Lung (tissue), 12 donors: ENCODE measurements around the gene TMEM218. TPM values are rescaled to one million over a fixed set of nuclear protein-coding genes. Genes with fewer than 3 reads are reported as not detected.

Source experiments
- ATAC-seq: fragments of 200-7000 bp; cut with Tn5 transposase; one replicate; pipeline ENCODE4 v1.9.1; 2020; ENCODE audit warnings: moderate number of reproducible peaks; ENCODE audit not compliant: insufficient read depth, low FRiP score
- DNase-seq, 3 donors: peaks; one replicate each; pipeline ENCODE4 v3.0.0-alpha.2; 2013 to 2017
- H3K27ac ChIP-seq, 2 donors: one replicate each; pipeline ENCODE4 v1.5.1; 2013; ENCODE audit warnings: mild to moderate bottlenecking in 2 of 2, moderate library complexity in 2 of 2, control low read depth in 1 of 2, inconsistent platforms in 1 of 2, low read depth in 1 of 2, low read length in 1 of 2
- H3K27me3 ChIP-seq, 3 donors: one replicate each; pipeline ENCODE4 v1.5.1; 2013; ENCODE audit warnings: low read length in 2 of 3; ENCODE audit not compliant: control insufficient read depth in 3 of 3, insufficient read depth in 3 of 3
- H3K36me3 ChIP-seq, 4 donors: one replicate each; pipeline ENCODE4 v1.5.1; 2013; ENCODE audit warnings: low read length in 4 of 4, mild to moderate bottlenecking in 1 of 4, moderate library complexity in 1 of 4; ENCODE audit not compliant: control insufficient read depth in 4 of 4, insufficient read depth in 4 of 4
- H3K4me1 ChIP-seq, 5 donors: one replicate each; pipeline ENCODE4 v1.5.1; 2013; ENCODE audit warnings: low read length in 5 of 5, mild to moderate bottlenecking in 2 of 5, moderate library complexity in 1 of 5; ENCODE audit not compliant: control insufficient read depth in 5 of 5, insufficient read depth in 5 of 5
- H3K4me3 ChIP-seq: one replicate; pipeline ENCODE4 v1.5.1; 2013; ENCODE audit warnings: mild to moderate bottlenecking, control low read depth, moderate library complexity
- H3K9ac ChIP-seq, 2 donors: one replicate each; pipeline ENCODE4 v1.5.1; 2013; ENCODE audit warnings: low read length in 2 of 2, control low read depth in 1 of 2; ENCODE audit not compliant: insufficient read depth in 1 of 2
- H3K9me3 ChIP-seq, 4 donors: one replicate each; pipeline ENCODE4 v1.5.1; 2013; ENCODE audit warnings: low read length in 3 of 4, mild to moderate bottlenecking in 1 of 4, moderate library complexity in 1 of 4; ENCODE audit not compliant: control insufficient read depth in 4 of 4, insufficient read depth in 3 of 4
- WGBS, 2 donors: extraction: QIAGEN DNeasy Blood & Tissue Kit; methylation state at CpG; one replicate each; pipeline ENCODE4 v1.1.7; 2013; 5-methylcytosine and 5-hydroxymethylcytosine counted together
- polyA plus RNA-seq, 2 donors: library from polyadenylated mRNA; stranded (reverse); fragments of 200-250 nt; gene quantifications; one replicate each; pipeline ENCODE4 v1.2.1, GENCODE V29; 2013
- total RNA-seq, 2 donors: library from RNA; depleted of rRNA in 1 of 2; stranded (reverse); fragments of >200 nt in 1 of 2; gene quantifications; one replicate each; pipeline ENCODE4 v1.2.1, GENCODE V29; 2014 to 2021
- TF ChIP-seq, protein P1 (sequence below): IDR thresholded peaks from 2 replicates; pipeline ENCODE4 v1.5.1; 2012; ENCODE audit warnings: mild to moderate bottlenecking; ENCODE audit errors: control extremely low read depth, extremely low read depth
- donor health status: control.
- donor health status: control.
- donor health status: Bipolar disorder and iron deficiency.
- donor health status: healthy.
- donor health status: DM: yes; HTN: yes; CAD: no.

TMEM218 gene
- total and polyA plus RNA-seq, 4 donors, result 23.3 to 39.9 (median 27.4) TPM

DNA sequence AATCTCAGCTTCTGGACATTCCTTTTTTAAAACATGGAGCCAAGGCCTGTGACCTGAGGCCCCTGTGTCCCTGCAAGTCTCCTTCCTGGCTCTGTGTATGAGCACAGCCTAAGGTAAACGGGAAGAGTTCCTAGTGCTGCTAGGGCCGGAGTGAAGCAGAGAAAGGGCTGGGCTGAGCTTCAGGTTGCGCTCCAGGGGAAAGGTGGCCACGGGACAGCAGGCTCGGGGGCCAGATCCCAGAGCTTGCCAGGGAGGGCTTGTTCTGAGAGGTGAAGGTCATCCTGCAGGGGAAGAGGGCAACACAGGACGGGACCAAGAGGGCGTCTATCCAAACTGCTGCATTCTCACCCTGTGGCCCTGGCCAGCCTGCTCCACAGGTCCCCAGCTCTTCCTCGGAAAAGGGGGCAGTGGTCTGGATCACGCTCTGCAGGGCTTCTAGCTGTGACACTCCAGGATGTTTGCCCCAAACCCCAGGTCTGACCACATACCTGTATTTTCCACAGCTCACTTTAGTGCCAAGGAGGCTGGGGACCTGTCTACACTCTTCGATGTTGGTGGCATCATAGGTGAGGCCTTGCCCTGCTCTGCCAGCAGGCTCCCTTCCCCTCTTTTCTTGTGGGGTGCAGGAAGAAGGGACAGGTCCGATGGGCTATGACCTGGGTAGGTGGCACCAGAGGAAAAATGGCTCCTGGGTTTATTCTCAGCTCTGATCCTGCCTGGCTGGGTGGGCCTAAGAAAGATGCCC, 27.9 kb downstream of the TMEM218 start:
- no peaks in the 10 kb centered on the region for H3K4me1 ChIP-seq
- no peak for ATAC-seq
- WGBS, 2 donors, result 83% methylated on average over 11 of the region's 11 CpGs
- no peaks in the 10 kb centered on the region for H3K36me3 ChIP-seq
- H3K9ac ChIP-seq, result no peak overlapping the region
- H3K27ac ChIP-seq, result no peak overlapping the region
- H3K9me3 ChIP-seq, result no peaks in the 10 kb centered on the region
- TF ChIP-seq, protein P1, sequence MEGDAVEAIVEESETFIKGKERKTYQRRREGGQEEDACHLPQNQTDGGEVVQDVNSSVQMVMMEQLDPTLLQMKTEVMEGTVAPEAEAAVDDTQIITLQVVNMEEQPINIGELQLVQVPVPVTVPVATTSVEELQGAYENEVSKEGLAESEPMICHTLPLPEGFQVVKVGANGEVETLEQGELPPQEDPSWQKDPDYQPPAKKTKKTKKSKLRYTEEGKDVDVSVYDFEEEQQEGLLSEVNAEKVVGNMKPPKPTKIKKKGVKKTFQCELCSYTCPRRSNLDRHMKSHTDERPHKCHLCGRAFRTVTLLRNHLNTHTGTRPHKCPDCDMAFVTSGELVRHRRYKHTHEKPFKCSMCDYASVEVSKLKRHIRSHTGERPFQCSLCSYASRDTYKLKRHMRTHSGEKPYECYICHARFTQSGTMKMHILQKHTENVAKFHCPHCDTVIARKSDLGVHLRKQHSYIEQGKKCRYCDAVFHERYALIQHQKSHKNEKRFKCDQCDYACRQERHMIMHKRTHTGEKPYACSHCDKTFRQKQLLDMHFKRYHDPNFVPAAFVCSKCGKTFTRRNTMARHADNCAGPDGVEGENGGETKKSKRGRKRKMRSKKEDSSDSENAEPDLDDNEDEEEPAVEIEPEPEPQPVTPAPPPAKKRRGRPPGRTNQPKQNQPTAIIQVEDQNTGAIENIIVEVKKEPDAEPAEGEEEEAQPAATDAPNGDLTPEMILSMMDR, result no peak
- no peaks in the 10 kb centered on the region for H3K27me3 ChIP-seq
- no peak overlapping the region for H3K4me3 ChIP-seq
- no peak for DNase-seq

DNA sequence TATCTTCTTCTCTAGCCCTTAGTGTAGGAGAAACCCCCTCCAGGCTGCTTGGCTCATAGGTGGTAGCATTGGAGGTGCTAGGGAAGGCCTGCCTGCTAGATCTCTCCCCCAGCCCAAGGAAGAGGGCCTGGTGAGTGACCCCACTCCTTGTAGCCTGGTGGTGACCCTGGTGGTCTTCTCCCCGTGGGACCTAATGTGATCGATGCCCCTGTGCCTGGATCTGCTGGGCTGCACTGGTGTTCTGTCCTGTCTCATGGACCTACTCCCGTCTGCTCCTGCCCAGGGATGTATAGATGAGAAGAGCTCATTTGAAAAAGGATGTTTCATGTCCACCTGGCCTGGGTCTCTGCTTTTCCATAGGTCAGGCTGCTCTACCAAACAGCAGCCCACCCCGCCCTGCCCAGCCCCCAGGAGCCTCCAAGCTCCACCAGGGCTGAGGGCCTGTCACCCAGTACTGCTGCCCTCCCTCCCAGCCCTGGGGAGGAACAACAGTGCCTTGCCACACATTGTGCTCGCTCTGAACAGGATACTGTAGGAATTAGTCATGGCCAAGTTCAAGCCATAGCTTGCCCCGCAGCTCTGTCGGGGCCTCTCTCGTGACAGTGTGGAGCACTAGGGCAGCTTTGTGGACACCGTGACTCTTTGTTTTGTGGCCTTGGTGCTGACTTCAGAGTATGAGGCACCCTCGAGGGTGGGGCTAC, 28.7 kb downstream of the TMEM218 start:
- H3K9me3 ChIP-seq, result no peaks in the 10 kb centered on the region
- H3K4me3 ChIP-seq, result no peak overlapping the region
- no peaks in the 10 kb centered on the region for H3K36me3 ChIP-seq
- DNase-seq (no peak), ATAC-seq (peak; percentile 20)
- no peaks in the 10 kb centered on the region for H3K27me3 ChIP-seq
- TF ChIP-seq, protein P1, result no peak
- H3K4me1 ChIP-seq, result no peaks in the 10 kb centered on the region
- H3K9ac ChIP-seq, result no peak overlapping the region
- 78% methylated on average over 10 of the region's 10 CpGs for WGBS, 2 donors
- no peak overlapping the region for H3K27ac ChIP-seq

DNA sequence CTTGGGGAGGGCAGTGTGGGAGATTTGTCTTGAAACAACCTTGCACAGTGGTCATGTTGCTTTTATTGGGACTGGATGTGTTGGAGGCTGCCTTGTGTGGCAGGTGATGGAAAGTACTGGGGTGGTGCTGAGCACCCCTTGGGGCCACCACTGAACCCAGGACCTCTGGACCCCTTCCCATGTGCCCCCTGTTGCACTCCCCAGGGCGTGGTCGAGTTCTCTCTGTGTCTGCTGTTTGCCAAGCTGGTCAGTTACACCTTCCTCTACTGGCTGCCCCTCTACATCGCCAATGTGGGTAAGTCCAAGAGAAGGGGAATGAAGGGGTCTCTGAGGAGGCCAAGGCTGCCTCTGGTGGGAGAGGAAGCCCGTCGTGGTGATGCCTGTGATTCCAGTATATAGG, 29.4 kb downstream of the TMEM218 start:
- H3K9me3 ChIP-seq, result no peaks in the 10 kb centered on the region
- WGBS, 2 donors, result 90 to 94% methylated on average over 5 of the region's 5 CpGs
- DNase-seq, result no peak
- H3K9ac ChIP-seq, result no peak overlapping the region
- H3K36me3 ChIP-seq, result no peaks in the 10 kb centered on the region
- H3K4me3 ChIP-seq, result no peak overlapping the region
- TF ChIP-seq, protein P1, result no peak
- ATAC-seq, result no peak
- no peaks in the 10 kb centered on the region for H3K27me3 ChIP-seq
- H3K27ac ChIP-seq, result no peak overlapping the region
- no peaks in the 10 kb centered on the region for H3K4me1 ChIP-seq
